Raji (cell line): ENCODE measurements around the gene ARVCF.

ENCODE experiments used
- POLR2A ChIP-seq: IDR thresholded peaks from 2 replicates; pipeline ENCODE4 v1.6.1; 2011; ENCODE audit warnings: low read depth, low read length, control low read depth; ENCODE audit not compliant: insufficient read depth

The ARVCF gene

DNA sequence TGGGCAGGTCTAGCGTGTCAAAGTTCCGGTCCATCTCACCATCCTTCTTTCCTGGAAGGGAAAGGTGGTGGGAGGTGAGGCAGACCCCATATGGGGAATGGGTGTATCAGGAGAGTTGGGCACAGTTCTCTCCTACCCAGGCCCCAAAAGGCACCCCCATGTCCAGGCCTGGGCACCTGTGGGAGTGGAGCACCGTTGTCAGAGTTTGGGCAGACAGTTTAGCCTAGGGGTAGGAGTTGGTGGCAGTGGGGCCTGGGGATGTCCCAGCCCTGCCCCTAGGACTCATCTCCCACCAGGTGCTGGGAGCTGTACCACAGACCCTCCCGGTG is 41.0 kb downstream of the ARVCF start:
- TF ChIP-seq POLR2A: no peak

DNA sequence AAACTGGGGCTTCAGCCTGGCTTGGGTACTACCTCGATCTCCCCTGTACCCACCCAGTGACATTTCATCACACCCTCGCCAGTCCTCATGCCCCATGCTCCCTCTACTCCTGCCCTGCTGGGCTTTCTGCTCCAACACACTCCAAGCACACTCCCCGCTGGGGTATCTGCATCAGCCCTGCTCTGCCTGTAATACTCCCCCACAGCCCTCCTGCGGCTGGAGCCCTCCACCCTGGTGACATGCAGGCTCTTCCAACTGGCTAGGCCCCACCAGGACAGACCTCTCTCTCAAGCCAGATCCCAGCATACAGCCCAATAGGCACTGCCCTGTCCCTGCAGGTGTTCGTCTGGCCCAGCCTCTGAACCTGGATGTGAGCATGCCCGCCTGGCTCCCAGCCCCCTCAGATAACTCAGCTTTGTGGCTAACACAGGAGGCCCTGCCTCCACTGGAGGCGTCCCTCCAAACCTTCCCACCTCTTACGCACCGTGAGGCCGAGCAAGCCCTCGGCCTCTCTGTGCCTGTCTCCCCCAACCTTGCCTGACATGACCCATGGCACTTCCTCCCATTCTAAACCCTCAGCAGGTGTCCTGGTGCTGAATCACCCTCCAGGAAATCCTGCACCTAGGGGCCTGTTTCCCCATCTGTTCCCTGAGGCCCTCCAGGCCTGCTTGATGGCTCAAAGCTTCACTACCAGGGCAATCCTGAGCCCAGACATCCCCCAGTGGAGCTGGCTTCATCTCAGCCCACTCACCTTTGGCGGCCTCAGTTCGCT is 41.5 kb downstream of the ARVCF start:
- TF ChIP-seq POLR2A: no peak

GRCh38 chr22:19974268-19974861 is 42.3 kb downstream of the ARVCF start:
- TF ChIP-seq POLR2A: no peak

GRCh38 chr22:19973551-19974267 is 42.9 kb downstream of the ARVCF start:
- TF ChIP-seq POLR2A: no peak

- no peak for TF ChIP-seq POLR2A
These were observed 43.7 kb downstream of the ARVCF start for GRCh38 chr22:19972652-19973550.

DNA sequence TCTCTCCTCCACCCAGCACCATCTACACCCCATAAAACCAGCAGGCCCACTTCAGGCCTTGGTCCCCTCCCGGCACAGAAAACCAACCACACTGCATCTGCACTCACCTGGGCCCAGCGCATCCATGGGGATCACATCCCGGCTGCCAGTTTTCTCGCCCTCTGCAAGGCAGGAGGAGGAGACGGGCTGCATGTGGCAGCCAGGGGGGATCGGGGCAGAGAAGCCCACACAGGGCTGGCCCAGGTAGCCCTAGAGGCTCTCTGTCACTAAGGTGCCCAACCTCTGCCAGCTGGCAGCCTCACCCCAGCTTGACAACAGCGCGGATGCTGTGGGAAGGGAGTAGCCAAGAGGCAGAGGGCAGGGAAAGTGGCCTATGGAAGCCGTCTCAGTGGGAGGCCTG is 44.4 kb downstream of the ARVCF start:
- no peak for TF ChIP-seq POLR2A

DNA sequence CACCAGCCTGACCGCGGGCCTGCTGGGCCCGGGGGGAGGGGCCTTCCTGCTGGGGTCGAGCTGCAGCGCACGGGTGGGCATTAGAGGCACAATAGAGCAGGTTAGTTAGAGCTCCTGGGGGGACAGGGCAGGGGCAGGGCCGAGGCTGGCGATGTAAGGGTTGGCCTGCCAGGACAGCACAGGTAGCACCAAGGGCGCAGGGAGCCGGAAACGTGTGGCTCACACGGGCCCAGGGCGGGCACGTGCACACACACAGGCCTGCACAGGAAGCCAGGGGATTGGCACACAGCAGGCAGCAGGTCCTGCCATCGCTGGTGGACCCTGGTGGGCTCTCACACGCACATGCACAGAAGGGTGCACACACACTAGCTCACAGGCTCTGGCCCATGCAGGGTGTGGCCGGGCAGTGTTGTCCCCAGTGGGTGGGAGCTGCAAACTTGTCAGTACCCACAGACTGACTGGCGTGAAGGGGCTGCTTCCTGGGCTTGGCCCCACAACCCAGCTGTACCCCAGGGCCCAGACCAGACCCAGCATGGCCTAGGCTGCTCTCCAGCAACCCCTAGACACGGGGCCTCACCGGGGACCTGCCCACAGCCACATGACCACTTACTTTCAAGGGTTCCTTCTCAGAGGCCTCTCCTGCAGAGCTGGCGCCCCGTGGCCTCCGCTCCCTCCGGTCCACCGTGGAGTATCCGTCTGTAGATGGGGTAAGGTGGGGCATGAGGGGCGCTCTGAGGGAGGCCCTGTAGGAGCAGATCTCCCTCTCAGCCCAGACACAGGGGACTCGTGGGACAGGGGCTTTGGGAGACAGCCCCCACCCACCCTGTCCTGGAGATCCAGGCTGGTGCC is 45.1 kb downstream of the ARVCF start:
- TF ChIP-seq POLR2A: no peak

DNA sequence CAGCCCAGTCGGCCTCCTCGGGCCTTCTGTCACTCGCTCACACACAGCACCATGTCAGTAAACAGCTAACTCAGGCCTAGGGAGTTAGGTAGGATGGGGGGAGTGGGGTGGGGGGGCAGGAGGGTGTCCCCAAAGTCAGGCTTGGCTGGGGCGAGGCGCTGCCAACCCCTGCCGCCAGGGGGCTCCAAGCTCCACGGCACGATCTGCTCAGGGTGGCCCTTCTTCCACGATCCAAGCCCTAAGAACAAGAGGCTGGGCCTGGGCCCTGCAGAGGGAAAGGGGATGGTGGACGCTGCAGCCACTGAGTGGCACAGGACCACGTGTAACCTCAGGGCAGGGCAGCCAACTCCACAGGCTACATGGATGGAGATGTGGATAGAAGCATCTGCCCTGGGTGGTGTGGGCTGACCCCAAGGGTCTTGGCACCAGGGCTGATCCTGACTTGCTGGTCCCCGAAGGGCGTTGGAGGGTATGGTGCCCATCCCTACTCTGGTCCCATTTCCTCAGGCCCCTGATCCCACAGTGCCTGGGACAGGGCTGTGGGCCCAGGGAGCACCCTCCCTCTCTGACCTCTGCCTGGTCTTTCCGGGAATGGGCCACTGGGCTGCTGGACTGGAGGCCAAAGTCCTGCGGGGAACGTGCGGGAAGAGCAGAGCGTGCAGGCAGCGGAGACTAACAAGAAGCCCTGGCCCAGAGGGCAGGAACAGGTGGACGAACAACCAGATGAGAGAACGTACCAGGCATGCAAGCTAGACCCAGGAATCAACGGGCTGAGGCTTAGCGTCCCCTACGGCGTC is 45.9 kb downstream of the ARVCF start:
- TF ChIP-seq POLR2A: 0 out of 2 replicates have a peak, but pooled peaks have one; percentile 22

DNA sequence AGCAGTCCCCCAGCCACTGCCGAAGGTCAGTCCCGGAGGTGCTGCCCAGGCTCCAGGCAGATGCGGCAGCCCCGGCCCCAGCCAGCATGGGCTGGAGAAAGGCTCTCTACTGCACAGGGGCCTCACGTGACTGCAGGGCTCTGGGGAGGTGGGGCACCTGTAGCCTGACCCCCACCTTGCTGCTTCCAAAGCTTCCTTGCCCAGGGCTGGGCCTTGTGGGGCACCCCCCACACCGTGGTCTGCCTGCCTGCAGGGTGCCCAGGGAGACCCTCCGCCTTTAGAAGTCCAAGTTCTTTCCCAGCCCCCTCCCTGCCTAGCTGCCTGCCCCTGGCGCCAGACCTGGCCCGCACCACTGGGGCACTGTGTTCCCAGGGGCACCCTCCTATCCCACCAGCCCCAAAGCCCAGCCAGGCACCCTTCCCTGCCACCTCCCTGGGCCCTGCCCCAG is 46.6 kb downstream of the ARVCF start:
- TF ChIP-seq POLR2A: no peak

DNA sequence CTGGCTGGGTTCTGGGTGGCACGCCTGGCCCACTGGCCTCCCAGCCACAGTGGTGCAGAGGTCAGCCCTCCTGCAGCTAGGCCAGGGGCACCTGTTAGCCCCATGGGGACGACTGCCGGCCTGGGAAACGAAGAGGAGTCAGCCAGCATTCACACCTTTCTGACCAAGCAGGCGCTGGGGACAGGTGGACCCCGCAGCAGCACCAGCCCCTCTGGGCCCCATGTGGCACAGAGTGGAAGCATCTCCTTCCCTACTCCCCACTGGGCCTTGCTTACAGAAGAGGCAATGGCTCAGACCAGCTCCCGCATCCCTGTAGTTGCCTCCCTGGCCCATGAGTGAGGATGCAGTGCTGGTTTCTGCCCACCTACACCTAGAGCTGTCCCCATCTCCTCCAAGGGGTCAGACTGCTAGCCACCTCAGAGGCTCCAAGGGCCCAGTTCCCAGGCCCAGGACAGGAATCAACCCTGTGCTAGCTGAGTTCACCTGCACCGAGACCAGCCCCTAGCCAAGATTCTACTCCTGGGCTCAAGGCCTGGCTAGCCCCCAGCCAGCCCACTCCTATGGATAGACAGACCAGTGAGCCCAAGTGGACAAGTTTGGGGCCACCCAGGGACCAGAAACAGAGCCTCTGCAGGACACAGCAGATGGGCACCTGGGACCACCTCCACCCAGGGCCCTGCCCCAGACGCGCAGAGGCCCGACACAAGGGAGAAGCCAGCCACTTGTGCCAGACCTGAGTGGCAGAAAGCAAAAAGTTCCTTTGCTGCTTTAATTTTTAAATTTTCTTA is 47.3 kb downstream of the ARVCF start:
- no peak for TF ChIP-seq POLR2A

DNA sequence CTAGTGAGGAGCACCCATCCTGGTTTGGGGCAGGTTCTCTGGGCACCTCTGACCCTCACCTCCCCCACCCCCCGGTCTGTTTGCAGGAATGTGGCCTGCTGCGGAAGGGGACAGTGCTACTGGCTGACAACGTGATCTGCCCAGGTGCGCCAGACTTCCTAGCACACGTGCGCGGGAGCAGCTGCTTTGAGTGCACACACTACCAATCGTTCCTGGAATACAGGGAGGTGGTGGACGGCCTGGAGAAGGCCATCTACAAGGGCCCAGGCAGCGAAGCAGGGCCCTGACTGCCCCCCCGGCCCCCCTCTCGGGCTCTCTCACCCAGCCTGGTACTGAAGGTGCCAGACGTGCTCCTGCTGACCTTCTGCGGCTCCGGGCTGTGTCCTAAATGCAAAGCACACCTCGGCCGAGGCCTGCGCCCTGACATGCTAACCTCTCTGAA is 48.2 kb downstream of the ARVCF start:
- TF ChIP-seq POLR2A: no peak

GRCh38 chr22:19967850-19968449 is 48.7 kb downstream of the ARVCF start:
- TF ChIP-seq POLR2A: no peak
